Mesothelial cell of epicardium (in vitro differentiated cells): ENCODE measurements around the gene EIF3K. TPM values are rescaled to one million over a fixed set of nuclear protein-coding genes. Genes with fewer than 3 reads are reported as not detected.

Source experiments
- DNase-seq, 2 experiments: peaks; one replicate each; pipeline ENCODE4 v3.0.0; 2021; ENCODE audit warnings: low spot score in 2 of 2; ENCODE audit not compliant: unreplicated experiment in 2 of 2
- H3K27ac Mint-ChIP-seq: 2 replicates; pipeline ENCODE4 v1.8.0; 2021; ENCODE audit warnings: mixed read lengths
- H3K27me3 Mint-ChIP-seq: 2 replicates; pipeline ENCODE4 v1.8.0; 2021; ENCODE audit warnings: low read depth, mixed read lengths
- H3K36me3 Mint-ChIP-seq: 2 replicates; pipeline ENCODE4 v1.8.0; 2021; ENCODE audit warnings: mixed read lengths
- H3K4me1 Mint-ChIP-seq: 2 replicates; pipeline ENCODE4 v1.8.0; 2021; ENCODE audit warnings: mixed read lengths
- H3K4me3 Mint-ChIP-seq: 2 replicates; pipeline ENCODE4 v1.8.0; 2021; ENCODE audit warnings: mild to moderate bottlenecking, moderate library complexity, mixed read lengths
- H3K9me3 Mint-ChIP-seq: 2 replicates; pipeline ENCODE4 v1.8.0; 2021; ENCODE audit warnings: mixed read lengths
- CTCF ChIP-seq: fragments of 200-600 bp; sonication (generic); IDR thresholded peaks from one replicate; pipeline ENCODE4 v1.5.0; 2021; ENCODE audit warnings: antibody characterized with exemption; ENCODE audit not compliant: unreplicated experiment
- total RNA-seq: library from RNA; stranded (reverse); gene quantifications from 3 replicates; pipeline ENCODE4 v1.2.1, GENCODE V29; 2021

The EIF3K gene
- total RNA-seq, 1 donor from 2014 or later, result 198 TPM

- peaks cover 63% of the 10 kb centered on the region for H3K4me1 Mint-ChIP-seq
- H3K27ac Mint-ChIP-seq, result peak overlapping the region; percentile 98
- H3K27me3 Mint-ChIP-seq, result no peaks in the 10 kb centered on the region
- H3K9me3 Mint-ChIP-seq, result no peaks in the 10 kb centered on the region
- TF ChIP-seq CTCF, result no peak
- no peak for DNase-seq
- H3K4me3 Mint-ChIP-seq, result peak overlapping the region; percentile 16
- H3K36me3 Mint-ChIP-seq, result no peaks in the 10 kb centered on the region
Observed at GRCh38 chr19:38674388-38675171, 55.6 kb downstream of the EIF3K start.

GRCh38 chr19:38675611-38676010, 56.6 kb downstream of the EIF3K start:
- no peak for TF ChIP-seq CTCF
- no peak for DNase-seq
- H3K9me3 Mint-ChIP-seq, result no peaks in the 10 kb centered on the region
- H3K4me3 Mint-ChIP-seq, result no peak overlapping the region
- H3K4me1 Mint-ChIP-seq, result peaks cover 56% of the 10 kb centered on the region
- H3K27ac Mint-ChIP-seq, result peak overlapping the region; percentile 98
- peaks cover 3% of the 10 kb centered on the region for H3K36me3 Mint-ChIP-seq
- H3K27me3 Mint-ChIP-seq, result no peaks in the 10 kb centered on the region

- Mint-ChIP-seq H3K36me3 (peaks cover 4% of the 10 kb centered on the region), H3K9me3 (no peaks in the 10 kb centered on the region), H3K27me3 (no peaks in the 10 kb centered on the region), H3K27ac (peak overlapping the region; percentile 98), H3K4me3 (no peak overlapping the region), H3K4me1 (peaks cover 52% of the 10 kb centered on the region)
- no peak for DNase-seq
- TF ChIP-seq CTCF, result no peak
Observed at GRCh38 chr19:38676023-38676877, 57.3 kb downstream of the EIF3K start.

- Mint-ChIP-seq H3K4me3 (no peak overlapping the region), H3K27ac (peak overlapping the region; percentile 98), H3K27me3 (no peaks in the 10 kb centered on the region), H3K36me3 (peaks cover 9% of the 10 kb centered on the region), H3K9me3 (no peaks in the 10 kb centered on the region), H3K4me1 (peaks cover 48% of the 10 kb centered on the region)
- no peak for TF ChIP-seq CTCF
- DNase-seq, result no peak
Observed at GRCh38 chr19:38676878-38677646, 58.1 kb downstream of the EIF3K start.

- H3K4me3 Mint-ChIP-seq, result no peak overlapping the region
- no peak for DNase-seq
- H3K9me3 Mint-ChIP-seq, result no peaks in the 10 kb centered on the region
- H3K27ac Mint-ChIP-seq, result peak overlapping the region; percentile 89
- H3K36me3 Mint-ChIP-seq, result peaks cover 15% of the 10 kb centered on the region
- peaks cover 56% of the 10 kb centered on the region for H3K4me1 Mint-ChIP-seq
- no peaks in the 10 kb centered on the region for H3K27me3 Mint-ChIP-seq
- no peak for TF ChIP-seq CTCF
Observed at GRCh38 chr19:38678217-38678890, 59.4 kb downstream of the EIF3K start.
